ENCODE data around the gene BRF1.

- TF ChIP-seq CTCF (IDR thresholded peaks at IDR 0.05; ENCODE audit: low read depth, low read length, poor library complexity, severe bottlenecking) = no peak
- no peak for TF ChIP-seq EZH2phosphoT487 (IDR thresholded peaks at IDR 0.05; ENCODE audit: borderline replicate concordance, low read length)
Measured at GRCh38 chr14:105204206-105204930, 96.4 kb downstream of the BRF1 start.

All from DOHH2 (cell line).